ENCODE measurements around the gene CDKN2AIPNL. TPM values are rescaled to one million over a fixed set of nuclear protein-coding genes. Genes with fewer than 3 reads are reported as not detected.

Gene CDKN2AIPNL
- total RNA-seq, 1 donor from 2014 or later: 6.0 TPM

DNA sequence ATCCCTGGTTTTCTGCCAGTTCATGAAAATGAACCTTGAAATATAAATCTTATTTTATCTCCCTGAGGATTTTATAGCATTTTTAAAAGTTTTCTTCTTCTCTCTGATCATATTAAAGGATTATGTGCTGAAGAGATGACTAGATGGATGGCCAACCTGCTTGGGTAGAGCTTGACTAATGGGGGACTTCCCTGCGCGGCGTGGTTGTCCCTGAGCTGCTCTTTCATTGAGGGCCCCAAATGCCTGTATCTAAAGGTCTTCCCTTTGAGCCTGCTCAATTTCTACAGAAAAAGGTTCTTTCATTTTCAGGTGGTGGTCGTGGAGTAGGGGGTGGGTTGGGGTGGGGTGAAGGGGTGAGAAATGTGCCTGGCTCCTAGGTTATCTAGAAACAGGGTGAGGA, 20.5 kb upstream of the CDKN2AIPNL start:
- TF ChIP-seq, protein P1, sequence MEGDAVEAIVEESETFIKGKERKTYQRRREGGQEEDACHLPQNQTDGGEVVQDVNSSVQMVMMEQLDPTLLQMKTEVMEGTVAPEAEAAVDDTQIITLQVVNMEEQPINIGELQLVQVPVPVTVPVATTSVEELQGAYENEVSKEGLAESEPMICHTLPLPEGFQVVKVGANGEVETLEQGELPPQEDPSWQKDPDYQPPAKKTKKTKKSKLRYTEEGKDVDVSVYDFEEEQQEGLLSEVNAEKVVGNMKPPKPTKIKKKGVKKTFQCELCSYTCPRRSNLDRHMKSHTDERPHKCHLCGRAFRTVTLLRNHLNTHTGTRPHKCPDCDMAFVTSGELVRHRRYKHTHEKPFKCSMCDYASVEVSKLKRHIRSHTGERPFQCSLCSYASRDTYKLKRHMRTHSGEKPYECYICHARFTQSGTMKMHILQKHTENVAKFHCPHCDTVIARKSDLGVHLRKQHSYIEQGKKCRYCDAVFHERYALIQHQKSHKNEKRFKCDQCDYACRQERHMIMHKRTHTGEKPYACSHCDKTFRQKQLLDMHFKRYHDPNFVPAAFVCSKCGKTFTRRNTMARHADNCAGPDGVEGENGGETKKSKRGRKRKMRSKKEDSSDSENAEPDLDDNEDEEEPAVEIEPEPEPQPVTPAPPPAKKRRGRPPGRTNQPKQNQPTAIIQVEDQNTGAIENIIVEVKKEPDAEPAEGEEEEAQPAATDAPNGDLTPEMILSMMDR (IDR thresholded peaks at IDR 0.05): no peak
- intact Hi-C loops (cut with DNase I): no loop called here
- Histone ChIP-seq H3K27ac (no peak overlapping the region), H3K36me3 (no peaks in the 10 kb centered on the region), H3K27me3 (no peaks in the 10 kb centered on the region), H3K4me3 (no peak overlapping the region), H3K4me1 (peaks cover 0 to 4% of the 10 kb centered on the region in 2 donors), H3K9me3 (no peaks in the 10 kb centered on the region)
- DNase-seq (ENCODE audit: low spot score in 2 of 2): no peak

DNA sequence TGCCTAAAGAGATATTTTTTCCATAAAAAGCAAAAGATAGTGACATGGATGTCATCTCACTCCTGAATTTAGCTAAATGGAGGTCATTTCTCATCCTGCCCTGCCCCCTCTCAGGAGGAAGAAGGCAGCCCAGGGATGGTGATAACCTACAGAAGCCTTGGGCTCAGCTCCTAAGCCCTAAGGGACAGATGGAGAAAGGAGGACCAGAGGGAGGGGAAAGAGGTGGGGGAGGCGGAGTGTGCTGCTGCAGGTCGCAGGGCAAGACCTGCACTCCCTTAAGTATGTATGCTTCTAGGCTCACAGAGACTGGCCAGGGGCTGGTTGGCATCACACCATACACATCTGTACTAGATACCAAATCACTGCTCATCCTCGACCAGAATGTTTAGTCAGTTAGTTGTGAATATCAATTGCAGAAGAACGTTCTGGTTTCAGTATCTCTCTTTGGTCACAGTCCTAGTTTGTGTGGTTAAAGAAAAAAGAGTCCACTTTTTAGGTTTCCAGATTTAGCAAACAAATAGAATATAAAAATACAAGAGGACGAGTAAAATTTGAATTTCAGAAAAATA, 18.4 kb upstream of the CDKN2AIPNL start:
- no peaks in the 10 kb centered on the region for H3K9me3 ChIP-seq
- no peaks in the 10 kb centered on the region for H3K27me3 ChIP-seq
- no peak for DNase-seq (ENCODE audit: low spot score in 2 of 2)
- no peaks in the 10 kb centered on the region for H3K36me3 ChIP-seq
- H3K4me3 ChIP-seq: no peak overlapping the region
- intact Hi-C loops (cut with DNase I): no loop called here
- no peak overlapping the region for H3K27ac ChIP-seq
- TF ChIP-seq, protein P1 (IDR thresholded peaks at IDR 0.05): no peak
- H3K4me1 ChIP-seq: no peaks in the 10 kb centered on the region

DNA sequence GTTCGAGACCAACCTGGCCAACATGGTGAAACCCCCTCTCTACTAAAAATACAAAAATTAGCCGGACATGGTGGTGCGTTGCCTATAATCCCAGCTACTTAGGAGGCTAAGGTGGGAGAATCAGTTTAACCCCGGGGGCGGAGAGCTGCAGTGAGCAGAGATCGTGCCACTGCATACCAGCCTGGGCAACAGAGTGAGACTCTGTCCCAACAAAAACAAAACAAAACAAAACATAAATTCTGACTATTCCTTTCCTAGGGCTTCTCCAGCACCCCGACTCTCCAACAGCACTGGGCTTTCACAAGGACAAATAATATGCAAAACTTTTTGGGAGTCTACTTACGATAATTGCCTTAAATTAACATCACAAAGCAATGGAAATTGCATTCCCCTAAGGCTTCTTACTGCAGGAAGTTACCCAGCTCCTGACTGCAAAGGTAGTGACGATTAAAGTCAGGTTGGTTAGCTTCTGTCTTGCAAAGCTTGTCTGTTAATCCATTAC, 15.9 kb upstream of the CDKN2AIPNL start:
- Histone ChIP-seq H3K36me3 (no peaks in the 10 kb centered on the region), H3K27ac (no peak overlapping the region), H3K27me3 (no peaks in the 10 kb centered on the region), H3K4me3 (no peak overlapping the region), H3K4me1 (no peaks in the 10 kb centered on the region), H3K9me3 (no peaks in the 10 kb centered on the region)
- DNase-seq (ENCODE audit: low spot score in 2 of 2): no peak
- intact Hi-C loops (cut with DNase I): no loop called here
- TF ChIP-seq, protein P1 (IDR thresholded peaks at IDR 0.05): no peak

DNA sequence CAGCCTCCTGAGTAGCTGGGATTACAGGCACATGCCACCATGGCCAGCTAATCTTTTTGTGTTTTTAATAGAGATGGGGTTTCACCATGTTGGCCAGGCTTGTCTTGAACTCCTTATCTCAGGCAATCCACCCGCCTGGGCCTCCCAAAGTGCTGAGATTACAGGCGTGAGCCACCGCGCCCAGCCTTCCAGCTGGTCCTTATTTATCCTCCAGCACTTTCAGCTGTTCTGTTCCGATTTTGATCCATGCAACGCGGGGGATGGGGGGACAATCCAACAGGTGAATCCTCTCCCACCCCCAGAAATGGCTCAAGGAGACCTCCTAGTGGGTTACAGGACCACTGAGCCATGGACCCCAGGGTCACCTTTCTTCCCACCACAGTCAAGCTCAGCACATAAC, 14.7 kb upstream of the CDKN2AIPNL start:
- Histone ChIP-seq H3K27ac (no peak overlapping the region), H3K36me3 (no peaks in the 10 kb centered on the region), H3K4me1 (no peaks in the 10 kb centered on the region), H3K27me3 (no peaks in the 10 kb centered on the region), H3K4me3 (no peak overlapping the region), H3K9me3 (no peaks in the 10 kb centered on the region)
- intact Hi-C loops (cut with DNase I): no loop called here
- no peak for DNase-seq (ENCODE audit: low spot score in 2 of 2)
- TF ChIP-seq, protein P1 (IDR thresholded peaks at IDR 0.05): no peak

DNA sequence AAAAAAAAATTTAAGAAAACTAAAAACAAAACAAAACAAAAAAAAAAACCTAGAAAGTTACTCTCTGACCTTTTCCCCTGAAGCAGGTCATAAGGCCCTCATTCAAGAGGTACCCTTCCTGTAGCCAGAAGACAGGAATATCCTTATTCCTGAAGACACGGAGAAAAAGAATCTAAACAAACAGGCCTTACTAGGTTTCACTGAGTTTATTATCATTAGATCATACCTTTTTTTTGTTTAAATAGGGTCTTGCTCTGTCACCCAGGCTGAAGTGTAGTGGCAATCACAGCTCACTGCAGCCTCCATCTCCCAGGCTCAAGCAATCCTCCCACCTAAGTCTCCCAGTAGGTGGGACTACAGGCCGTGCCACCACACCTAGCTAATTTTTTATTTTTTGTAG, 11.7 kb upstream of the CDKN2AIPNL start:
- Histone ChIP-seq H3K4me1 (no peaks in the 10 kb centered on the region), H3K27ac (no peak overlapping the region), H3K4me3 (no peak overlapping the region), H3K9me3 (peaks cover 0 to 6% of the 10 kb centered on the region in 2 donors), H3K27me3 (no peaks in the 10 kb centered on the region), H3K36me3 (no peaks in the 10 kb centered on the region)
- TF ChIP-seq, protein P1 (IDR thresholded peaks at IDR 0.05): no peak
- no peak for DNase-seq (ENCODE audit: low spot score in 2 of 2)
- intact Hi-C loops (cut with DNase I): no loop called here

All from ascending aorta (tissue), 2 donors.